Measurements from ENCODE around the gene RCCD1.
A peak's percentile ranks its signal among the peaks of the same experiment; 100 is the strongest.
"Not testable (repeated sequence)": the region's sequence is repeated elsewhere in the genome, so short reads cannot be mapped to it uniquely, and the experiment has no call there.

The RCCD1 gene, protein sequence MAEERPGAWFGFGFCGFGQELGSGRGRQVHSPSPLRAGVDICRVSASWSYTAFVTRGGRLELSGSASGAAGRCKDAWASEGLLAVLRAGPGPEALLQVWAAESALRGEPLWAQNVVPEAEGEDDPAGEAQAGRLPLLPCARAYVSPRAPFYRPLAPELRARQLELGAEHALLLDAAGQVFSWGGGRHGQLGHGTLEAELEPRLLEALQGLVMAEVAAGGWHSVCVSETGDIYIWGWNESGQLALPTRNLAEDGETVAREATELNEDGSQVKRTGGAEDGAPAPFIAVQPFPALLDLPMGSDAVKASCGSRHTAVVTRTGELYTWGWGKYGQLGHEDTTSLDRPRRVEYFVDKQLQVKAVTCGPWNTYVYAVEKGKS

DNA sequence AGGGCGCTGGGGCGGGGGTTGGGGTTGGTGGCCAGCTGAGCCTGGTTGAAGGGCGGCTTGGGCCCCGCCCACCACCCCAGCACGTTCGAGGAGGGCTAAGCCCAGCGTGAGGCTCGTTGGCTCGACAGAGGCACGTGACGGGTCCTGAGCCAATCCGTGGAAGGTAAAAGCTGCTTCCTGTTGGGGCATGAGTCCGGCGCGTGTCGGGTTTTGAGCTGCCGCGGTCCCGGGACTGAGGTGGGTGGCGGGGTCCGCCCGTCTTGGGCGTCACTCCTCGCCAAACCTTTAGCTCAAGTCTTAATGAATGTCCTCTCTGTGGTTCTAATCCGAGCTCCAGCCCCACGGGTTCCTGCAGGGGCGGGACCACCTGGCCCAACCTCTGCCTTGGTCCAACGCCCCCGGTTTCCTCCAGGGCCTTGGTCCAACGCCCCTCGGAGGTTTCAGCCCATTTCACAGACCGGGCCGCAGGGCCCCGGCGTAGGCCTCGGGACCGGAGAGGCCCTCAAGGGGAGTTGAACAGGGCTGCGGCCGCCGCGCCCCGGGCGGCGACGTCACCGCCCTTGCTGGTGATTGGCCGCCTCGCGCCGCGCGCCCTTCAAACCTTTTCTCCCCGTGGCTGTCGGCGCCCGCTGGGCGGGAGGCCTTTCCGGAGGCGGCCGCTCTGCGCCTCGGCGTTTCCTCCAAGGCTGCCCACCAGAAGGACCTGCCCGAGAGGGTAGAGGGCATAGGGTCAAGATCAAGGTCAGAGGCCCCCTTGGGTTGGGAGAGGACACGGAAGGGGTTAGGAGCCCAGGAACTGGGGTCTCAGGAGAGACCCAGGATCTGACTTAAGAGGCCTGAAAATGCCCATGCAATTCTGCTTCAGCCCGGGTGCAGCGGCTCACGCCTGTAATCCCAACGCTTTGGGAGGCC lies at the start of gene RCCD1:
TSS of gene RCCD1 (plus strand) at position 173 of the 912 bp plus-strand sequence. CDS start 1,851 bp downstream, outside the sequence.
- peak; percentile 97 for DNase-seq (ENCODE audit: low spot score)

DNA sequence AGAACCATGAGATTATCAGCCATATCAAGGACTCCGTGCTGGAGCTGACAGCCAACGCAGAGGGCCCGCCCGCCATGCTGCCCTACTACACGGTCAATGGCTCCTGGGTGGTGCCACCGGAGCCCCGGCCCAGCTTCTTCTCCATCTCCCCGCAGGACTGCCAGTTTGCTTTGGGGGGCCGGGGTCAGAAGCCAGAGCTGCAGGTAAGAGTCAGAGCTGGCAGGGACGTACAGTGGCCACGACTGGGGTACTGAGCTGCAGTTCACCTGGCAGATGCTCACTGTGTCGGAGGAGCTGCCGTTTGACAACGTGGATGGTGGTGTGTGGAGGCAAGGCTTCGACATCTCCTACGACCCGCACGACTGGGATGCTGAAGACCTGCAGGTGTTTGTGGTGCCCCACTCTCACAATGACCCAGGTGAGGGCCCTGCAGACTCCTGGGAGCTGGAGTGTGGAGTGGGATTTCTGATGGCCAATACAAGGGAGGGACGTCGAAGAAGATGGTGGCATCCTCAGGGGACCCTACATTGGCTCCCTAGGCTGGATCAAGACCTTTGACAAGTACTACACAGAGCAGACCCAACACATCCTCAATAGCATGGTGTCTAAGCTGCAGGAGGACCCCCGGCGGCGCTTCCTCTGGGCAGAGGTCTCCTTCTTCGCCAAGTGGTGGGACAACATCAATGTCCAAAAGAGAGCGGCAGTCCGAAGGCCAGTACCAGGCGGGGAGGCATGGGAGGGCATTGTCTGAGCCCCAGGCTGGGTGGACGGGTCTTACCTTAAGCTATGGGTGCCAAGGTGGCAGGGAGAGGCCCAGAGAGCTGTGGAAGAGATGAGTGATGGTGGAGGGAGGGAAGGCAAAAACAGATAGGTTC lies 49.1 kb upstream of the RCCD1 start:
- DNase-seq (ENCODE audit: low spot score) = no peak

DNA sequence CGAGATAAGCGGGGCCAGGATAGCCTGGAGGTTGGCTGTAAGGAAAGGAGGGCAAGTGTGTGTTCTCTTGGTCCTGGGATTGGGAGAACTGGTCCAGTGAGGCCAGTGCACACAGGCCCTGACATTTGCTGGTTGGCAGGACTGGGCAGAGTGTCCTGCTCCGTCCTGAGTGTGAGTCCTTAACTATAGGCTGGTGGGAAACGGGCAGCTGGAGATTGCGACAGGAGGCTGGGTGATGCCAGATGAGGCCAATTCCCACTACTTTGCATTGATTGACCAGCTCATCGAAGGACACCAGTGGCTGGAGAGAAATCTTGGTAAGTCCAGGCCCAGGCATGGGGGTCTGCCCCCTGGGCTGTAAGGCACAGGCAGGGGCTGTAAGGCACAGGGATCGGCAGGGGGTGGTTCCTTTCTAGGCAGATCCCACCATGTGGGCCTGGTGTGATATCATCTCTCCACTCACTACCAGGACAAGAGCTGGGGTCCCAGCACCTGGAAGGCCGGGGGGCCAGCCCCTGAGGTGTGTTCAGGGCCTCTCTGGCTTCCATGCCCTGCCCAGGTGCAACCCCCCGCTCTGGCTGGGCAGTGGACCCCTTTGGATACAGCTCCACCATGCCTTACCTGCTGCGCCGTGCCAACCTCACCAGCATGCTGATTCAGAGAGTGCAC lies 48.4 kb upstream of the RCCD1 start:
- no peak for DNase-seq (ENCODE audit: low spot score)

DNA sequence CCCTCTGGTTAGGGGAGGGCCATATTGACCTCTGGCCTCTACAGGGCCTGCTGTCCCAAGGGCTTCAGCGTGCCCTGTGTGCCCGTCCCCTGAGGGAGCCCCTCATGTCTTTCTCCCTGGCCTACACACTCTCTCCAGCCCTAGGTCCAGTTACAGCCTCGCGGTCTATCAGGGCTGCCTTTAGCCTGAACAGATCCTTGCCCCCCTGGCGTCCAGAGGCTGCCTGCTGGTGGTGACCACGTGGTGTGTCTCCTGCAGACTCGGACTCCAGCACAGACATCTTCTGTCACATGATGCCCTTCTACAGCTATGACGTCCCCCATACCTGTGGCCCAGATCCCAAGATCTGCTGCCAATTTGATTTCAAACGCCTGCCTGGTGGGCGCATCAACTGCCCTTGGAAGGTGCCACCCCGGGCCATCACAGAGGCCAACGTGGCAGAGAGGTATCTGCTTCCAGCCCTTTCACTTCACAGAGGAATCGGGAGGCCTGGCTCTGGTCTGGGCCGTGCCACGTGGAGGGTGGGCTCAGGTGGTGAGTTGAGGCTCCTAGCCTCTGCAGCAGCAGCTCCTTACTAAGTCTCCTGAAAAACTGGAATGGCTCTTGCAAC lies 47.5 kb upstream of the RCCD1 start:
- DNase-seq (ENCODE audit: low spot score) = no peak

DNA sequence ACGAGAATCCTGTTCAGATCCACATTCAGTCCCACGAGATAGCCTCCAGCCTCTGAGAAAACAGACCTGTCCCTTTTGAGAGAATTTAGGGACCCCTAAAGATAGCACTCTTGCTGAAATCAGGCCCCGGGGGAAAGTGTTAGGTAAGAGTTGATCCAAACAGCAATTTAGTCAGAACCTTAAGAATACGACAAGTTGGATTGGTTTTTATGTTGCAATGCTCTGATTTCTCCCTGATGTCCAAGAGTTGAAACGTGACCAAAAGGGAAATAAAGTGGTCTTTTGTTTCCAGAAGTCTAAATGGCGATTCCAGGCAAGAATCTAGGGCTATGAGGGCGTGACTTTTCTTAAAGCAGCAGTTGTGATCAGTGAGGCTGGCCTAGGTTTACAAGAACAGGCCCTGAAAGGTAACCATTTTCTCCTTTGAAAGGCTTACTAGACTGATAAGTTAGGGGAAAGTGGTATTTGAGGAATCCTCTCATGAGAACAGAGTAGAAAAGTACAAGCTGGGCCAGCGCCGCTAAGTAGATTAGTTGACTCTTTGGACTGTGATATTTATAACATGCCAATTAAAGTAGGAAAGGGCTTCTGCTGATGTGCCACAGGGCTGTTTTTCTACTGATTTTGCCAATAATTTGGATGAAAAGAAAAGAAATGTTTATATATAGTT lies 46.7 kb upstream of the RCCD1 start:
- DNase-seq (ENCODE audit: low spot score) = no peak

DNA sequence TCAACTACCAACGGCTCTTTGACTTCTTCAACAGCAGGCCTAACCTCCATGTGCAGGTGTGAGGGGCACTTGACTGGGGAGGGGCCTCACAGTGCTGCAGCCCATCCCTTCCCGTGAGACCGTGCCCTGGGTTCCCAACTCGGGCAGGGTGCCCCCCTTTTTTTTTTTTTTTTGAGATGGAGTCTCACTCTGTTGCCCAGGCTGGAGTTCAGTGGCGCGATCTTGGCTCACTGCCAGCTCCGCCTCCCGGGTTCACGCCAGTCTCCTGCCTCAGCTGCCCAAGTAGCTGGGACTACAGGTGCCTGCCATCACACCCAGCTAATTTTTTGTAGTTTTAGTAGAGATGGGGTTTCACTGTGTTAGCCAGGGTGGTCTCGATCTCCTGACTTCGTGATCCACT lies 45.2 kb upstream of the RCCD1 start:
- DNase-seq (ENCODE audit: low spot score) = not testable (repeated sequence)

DNA sequence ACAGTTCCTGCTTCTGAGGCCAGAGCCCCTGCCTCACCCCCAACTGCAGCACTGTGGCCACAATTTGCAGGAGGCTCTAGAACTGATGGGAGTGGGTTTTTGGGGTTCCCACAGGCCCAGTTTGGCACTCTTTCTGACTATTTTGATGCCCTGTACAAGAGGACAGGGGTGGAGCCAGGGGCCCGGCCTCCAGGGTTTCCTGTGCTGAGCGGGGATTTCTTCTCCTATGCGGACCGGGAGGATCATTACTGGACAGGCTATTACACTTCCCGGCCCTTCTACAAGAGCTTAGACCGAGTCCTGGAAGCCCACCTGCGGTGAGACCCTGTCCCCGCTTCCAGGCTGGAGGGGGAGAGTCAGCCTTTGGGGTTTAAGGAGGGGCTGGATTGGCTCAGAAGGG lies 44.7 kb upstream of the RCCD1 start:
- DNase-seq (ENCODE audit: low spot score) = no peak

DNA sequence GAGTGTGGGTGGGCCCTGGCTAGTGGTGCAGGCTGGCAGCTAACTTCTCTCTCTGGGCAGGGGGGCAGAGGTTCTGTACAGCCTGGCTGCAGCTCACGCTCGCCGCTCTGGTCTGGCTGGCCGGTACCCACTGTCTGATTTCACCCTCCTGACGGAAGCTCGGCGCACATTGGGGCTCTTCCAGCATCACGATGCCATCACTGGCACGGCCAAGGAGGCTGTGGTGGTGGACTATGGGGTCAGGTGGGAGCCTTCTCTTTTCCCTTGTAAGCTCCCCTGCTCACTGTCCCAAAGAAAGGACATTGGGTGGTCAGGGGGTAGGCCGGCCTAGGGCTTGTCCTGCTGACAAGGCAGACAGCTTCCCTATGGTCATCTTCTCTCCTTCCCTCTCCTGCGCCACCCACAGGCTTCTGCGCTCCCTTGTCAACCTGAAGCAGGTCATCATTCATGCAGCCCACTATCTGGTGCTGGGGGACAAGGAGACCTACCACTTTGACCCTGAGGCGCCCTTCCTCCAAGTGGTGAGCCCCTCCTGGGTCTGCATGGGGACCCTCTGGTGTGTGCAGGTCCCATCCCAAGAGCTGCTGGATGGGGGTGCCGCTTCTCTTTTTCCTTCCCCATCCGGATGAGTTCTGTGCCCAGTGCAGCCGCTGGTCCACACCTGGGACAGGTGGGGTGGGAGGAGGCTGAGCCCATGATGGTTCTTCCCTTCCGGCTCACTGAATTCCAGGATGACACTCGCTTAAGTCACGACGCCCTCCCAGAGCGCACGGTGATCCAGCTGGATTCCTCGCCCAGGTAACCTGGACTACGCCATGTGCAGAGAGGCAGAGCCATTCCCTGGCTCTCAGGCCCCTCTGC lies 44.0 kb upstream of the RCCD1 start:
- no peak for DNase-seq (ENCODE audit: low spot score)

DNA sequence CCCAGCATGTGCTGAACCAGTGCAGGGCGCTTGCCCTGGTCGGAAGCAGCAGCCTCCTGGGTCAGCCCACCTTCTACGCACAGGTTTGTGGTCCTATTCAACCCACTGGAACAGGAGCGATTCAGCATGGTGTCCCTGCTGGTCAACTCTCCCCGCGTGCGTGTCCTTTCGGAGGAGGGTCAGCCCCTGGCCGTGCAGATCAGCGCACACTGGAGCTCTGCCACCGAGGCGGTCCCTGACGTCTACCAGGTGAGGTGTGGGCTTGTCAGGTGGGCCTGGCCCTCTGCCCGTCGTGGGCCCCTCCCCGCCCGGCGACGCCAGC lies 43.4 kb upstream of the RCCD1 start:
- no peak for DNase-seq (ENCODE audit: low spot score)

DNA sequence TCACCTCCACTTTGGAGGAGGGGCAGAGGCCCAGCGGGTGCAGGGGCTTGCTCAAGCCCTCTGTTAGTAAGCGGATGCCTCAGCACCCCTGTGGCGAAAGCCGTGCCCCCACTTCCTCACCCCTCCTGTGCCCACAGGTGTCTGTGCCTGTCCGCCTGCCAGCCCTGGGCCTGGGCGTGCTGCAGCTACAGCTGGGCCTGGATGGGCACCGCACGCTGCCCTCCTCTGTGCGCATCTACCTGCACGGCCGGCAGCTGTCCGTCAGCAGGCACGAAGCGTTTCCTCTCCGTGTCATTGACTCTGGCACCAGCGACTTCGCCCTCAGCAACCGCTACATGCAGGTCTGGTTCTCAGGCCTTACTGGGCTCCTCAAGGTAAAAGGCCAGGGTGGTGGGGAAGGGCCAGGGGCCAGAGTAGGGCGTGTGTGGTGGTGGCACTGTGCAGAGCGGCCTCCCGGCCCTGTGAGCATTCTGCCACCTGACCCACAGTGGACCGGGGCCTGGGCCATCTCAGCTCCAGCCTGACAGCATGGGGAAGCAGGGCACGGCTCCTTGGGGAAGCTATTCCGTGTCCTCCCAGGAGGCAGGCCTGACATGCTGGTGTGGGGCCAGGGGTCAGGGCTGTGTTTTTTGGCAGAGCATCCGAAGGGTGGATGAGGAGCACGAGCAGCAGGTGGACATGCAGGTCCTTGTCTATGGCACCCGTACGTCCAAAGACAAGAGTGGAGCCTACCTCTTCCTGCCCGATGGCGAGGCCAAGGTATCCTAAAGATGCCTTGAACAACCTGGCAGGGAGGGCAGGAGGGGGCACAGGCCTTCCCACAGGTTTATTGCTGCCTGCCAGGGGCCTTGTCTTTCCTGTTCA lies 42.5 kb upstream of the RCCD1 start:
- no peak for DNase-seq (ENCODE audit: low spot score)

DNA sequence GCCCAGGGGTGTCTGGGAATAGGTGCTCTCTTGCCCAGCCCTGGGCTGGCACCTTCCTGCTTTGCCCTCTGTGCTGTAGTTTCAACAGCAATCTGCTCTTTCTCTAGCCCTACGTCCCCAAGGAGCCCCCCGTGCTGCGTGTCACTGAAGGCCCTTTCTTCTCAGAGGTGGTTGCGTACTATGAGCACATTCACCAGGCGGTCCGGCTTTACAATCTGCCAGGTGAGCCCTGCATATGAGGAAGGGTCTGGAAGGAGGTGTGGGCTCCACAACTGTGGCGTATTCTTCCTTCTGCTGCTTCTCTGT lies 42.0 kb upstream of the RCCD1 start:
- DNase-seq (ENCODE audit: low spot score) = no peak

DNA sequence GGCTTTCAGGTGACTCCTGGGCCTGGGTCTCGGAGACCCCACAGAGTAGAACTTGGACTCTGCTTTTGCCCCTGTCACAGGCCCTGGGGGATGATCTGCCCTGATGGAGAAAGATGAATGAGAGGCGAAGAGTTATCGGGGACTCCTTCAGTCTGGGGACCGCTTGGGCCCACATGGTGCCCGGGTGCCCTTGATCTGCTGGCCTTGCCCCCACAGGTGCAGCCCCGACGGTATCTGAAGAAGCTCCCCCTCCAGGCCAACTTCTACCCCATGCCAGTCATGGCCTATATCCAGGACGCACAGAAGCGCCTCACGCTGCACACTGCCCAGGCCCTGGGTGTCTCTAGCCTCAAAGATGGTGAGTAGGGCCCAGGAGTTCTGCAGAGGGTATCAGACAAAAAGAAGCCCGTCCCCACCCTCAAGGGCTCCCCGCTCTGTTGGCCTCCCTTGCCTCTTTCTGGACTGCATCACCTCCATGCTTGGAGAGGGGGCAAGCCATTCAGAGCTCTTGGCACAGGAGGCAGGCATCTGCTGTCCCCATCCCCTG lies 41.2 kb upstream of the RCCD1 start:
- DNase-seq (ENCODE audit: low spot score) = no peak

DNA sequence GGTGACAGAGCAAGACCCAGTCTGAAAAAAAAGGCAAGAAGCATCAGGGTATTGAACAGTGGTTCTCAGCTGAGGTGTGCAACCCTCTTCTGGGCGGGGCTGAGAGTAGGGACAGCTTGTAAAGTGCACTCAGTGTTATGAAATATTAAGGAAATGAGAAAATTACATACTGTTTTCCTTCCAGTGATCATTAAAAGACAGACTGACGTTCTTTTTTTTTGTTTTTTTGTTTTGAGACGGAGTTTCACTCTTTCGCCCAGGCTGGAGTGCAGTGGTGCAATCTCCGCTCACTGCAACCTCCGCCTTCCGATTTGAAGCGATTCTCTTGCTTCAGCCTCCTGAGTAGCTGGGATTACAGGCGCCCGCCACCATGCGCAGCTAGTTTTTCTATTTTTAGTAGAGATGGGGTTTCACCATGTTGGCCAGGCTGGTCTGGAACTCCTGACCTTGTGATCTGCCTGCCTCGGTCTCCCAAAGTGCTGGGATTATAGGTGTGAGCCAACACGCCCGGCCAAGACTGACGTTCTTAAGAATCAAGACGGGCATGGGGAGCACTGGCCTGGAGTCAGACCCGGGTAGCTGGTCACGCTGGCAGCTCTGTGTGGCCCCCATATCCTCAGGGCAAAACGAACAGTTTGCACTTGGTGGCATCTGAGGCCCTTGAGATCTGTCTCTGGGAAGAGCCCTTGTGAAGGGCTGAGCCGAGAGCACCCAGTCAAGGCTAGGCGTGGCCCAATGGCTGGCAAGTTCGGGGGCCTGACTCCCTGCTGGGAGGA lies 40.2 kb upstream of the RCCD1 start:
- no peak for DNase-seq (ENCODE audit: low spot score)

DNA sequence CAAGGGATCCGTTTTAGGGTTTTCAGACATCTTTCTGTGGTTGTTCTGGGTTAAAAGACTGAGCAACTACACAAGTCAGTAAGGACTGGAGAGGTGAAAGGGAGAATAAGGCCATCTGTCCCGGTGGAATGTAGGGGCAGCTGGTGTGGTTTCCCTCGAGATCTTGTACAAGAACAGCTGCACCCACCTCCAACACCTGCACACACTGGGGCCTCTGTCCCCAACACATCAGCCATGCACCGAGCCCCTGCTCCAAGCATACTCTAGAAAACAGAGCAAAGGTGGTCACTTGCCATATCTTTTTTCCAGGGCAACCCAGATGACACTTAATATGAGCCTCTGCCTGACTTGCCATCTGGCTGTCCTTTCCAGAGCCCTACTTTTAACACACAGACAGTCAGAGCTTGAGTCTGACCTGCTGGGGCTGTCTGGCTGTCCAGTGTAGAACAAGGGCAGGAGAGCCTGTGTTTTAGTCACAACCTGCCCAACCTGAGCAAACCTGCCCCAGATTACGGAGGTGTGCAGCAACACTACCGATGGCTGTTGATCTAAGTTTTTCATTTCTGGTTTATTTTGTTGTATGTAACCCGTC lies 39.4 kb upstream of the RCCD1 start:
- no peak for DNase-seq (ENCODE audit: low spot score)

DNA sequence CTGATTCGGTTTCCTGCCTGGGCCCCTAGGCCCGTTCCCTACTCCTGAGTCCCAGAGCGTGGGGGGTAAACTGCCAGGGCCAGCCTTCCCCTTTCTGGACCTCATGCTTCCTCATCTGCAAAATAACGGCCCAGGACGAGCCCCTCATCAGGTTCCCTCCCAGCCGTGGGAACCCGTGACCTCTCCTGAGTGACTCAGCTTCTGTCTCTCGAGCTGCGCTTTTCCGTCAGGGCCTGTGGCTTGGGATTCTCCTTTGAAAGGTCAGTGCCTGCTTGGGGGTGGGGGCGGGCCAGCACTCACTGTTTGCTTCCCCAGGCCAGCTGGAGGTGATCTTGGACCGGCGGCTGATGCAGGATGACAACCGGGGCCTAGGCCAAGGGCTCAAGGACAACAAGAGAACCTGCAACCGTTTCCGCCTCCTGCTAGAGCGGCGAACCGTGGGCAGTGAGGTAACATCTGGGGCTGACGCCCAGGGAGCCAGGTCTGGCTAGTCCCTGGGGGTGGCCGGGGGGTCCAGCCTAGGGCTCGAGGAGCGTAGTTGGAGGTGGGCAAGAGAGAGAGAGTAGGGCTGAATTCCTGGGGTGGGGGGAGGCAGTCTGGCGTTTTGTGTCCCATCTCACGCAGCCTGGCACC lies 38.8 kb upstream of the RCCD1 start:
- DNase-seq (ENCODE audit: low spot score) = no peak

DNA sequence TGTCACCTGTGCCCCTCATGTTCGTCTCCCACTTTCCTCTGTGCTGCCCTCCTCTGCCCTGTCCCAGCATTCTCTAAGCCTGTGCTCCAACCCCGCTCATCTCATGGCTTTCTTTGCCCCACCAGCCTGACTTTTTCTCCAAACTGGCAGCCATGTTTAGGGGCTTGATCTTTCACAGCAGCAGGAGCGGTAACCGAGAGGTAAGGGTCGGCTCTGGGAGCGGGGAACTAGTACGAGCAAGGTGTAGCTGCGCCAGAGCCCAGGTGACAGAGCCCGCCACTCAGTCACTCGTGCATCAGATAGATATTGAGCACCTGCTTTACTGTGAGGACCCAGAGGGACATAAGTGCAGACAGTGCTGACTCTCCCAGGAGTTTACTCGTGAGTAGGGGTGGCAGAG lies 38.2 kb upstream of the RCCD1 start:
- DNase-seq (ENCODE audit: low spot score) = no peak

DNA sequence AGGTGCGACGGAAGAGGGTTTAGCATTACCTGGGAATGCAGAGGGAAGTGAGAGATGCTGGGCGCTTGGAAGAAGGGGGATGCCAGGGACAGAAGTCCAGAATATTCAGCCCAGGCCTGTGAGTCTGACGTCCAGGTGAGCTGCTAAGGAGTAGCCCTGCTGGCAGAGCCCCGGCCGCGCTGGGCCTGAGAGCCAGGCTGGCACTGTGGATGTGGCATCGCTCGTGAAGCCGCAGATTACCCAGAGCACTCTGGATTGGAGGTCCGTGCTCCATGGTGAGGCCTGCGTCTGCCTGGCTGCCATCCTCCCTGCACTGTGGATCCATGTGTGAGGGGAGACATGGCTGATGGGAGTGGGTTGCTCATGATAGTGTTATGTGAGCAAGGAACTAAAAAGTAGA lies 37.1 kb upstream of the RCCD1 start:
- no peak for DNase-seq (ENCODE audit: low spot score)
